MM.1S (cell line): ENCODE results near the gene IL10RB.

Experiments
- DNase-seq: peaks from one replicate; pipeline ENCODE4 v3.0.0-alpha.2; 2015
- H2AFZ ChIP-seq: fragments of 300-600 bp; sonication (generic); 2 replicates; pipeline ENCODE4 v1.6.0; 2016; ENCODE audit warnings: antibody characterized with exemption, low read length
- H3F3A ChIP-seq: fragments of 300-600 bp; sonication (generic); 2 replicates; pipeline ENCODE4 v1.6.1; 2016; ENCODE audit warnings: mild to moderate bottlenecking, antibody characterized with exemption, low read length, moderate library complexity, mixed read lengths; ENCODE audit not compliant: insufficient read depth
- H3K27ac ChIP-seq: fragments of 300-600 bp; sonication (generic); 2 replicates; pipeline ENCODE4 v1.5.1; 2016; ENCODE audit warnings: mild to moderate bottlenecking, low read length
- H3K27me3 ChIP-seq: fragments of 300-600 bp; sonication (generic); replicated peaks from 2 replicates; pipeline ENCODE4 v1.6.0; 2016; ENCODE audit warnings: low read length; ENCODE audit not compliant: insufficient read depth
- H3K36me3 ChIP-seq: fragments of 300-600 bp; sonication (generic); replicated peaks from 2 replicates; pipeline ENCODE4 v1.6.1; 2016; ENCODE audit warnings: mild to moderate bottlenecking, low read length, mixed read lengths; ENCODE audit not compliant: insufficient read depth
- H3K4me1 ChIP-seq: fragments of 300-600 bp; sonication (generic); 2 replicates; pipeline ENCODE4 v1.6.1; 2016; ENCODE audit warnings: low read length, mixed read lengths
- H3K4me2 ChIP-seq: fragments of 300-600 bp; sonication (generic); 2 replicates; pipeline ENCODE4 v1.6.0; 2016; ENCODE audit warnings: low read depth, low read length
- H3K4me3 ChIP-seq: fragments of 300-600 bp; sonication (generic); 2 replicates; pipeline ENCODE4 v1.5.1; 2016; ENCODE audit warnings: low read length, mixed read lengths
- H3K79me2 ChIP-seq: fragments of 300-600 bp; sonication (generic); 2 replicates; pipeline ENCODE4 v1.6.1; 2016; ENCODE audit warnings: mixed run types, low read length, mixed read lengths
- H3K9ac ChIP-seq: fragments of 300-600 bp; sonication (generic); 2 replicates; pipeline ENCODE4 v1.6.1; 2016; ENCODE audit warnings: low read length, mixed read lengths
- H3K9me2 ChIP-seq: fragments of 300-600 bp; sonication (generic); replicated peaks from 2 replicates; pipeline ENCODE4 v1.6.1; 2016; ENCODE audit warnings: mild to moderate bottlenecking, low read length, mixed read lengths; ENCODE audit not compliant: insufficient read depth
- H3K9me3 ChIP-seq: fragments of 300-600 bp; sonication (generic); replicated peaks from 2 replicates; pipeline ENCODE4 v1.6.1; 2016; ENCODE audit warnings: mild to moderate bottlenecking, low read length, mixed read lengths; ENCODE audit not compliant: insufficient read depth
- H4K20me1 ChIP-seq: fragments of 300-600 bp; sonication (generic); 2 replicates; pipeline ENCODE4 v1.6.1; 2016; ENCODE audit warnings: mild to moderate bottlenecking, low read length, moderate library complexity, mixed read lengths; ENCODE audit not compliant: insufficient read depth
- EZH2 ChIP-seq: fragments of 300-600 bp; sonication (generic); optimal IDR thresholded peaks from 2 replicates; pipeline ENCODE3; 2017; ENCODE audit warnings: low read depth, mild to moderate bottlenecking, antibody characterized with exemption, low read length, mixed read lengths
- EZH2phosphoT487 ChIP-seq: fragments of 300-600 bp; sonication (generic); IDR thresholded peaks from 2 replicates; pipeline ENCODE4 v1.6.1; 2018; ENCODE audit warnings: antibody characterized with exemption, low read length
- TF ChIP-seq, protein P1 (sequence below): fragments of 300-600 bp; sonication (generic); IDR thresholded peaks from 2 replicates; pipeline ENCODE4 v1.5.1; 2016; ENCODE audit warnings: antibody characterized with exemption, low read length, mixed read lengths

Gene IL10RB

DNA sequence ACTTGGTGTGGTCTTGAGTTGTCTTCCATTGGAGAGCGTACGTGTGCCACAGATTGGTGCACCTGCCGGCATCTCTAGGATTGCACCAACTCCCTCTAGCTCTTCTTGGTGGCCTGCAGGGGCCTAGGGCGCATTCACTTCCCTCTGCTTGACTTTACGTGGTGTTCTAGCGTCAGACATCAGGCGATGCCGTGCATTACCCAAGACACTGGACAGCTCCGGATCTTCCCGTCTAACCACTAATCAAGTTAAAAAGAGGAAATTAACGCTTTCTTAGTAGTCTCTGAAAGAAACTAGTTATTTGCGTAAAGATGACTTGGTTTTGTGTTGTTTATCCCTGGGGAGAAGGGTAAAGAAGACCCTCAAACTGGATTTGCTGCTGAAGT is 510 bp upstream of the IL10RB start:
- H3K4me1 ChIP-seq: peaks cover 38% of the 10 kb centered on the region
- H3K9me2 ChIP-seq: no peaks in the 10 kb centered on the region
- no peaks in the 10 kb centered on the region for H3K36me3 ChIP-seq
- peak overlapping the region; percentile 45; the same call in 1 of the 2 replicates for H3K27ac ChIP-seq
- H3K79me2 ChIP-seq: peaks cover 48% of the 10 kb centered on the region
- H3K27me3 ChIP-seq: no peaks in the 10 kb centered on the region
- peak overlapping the region; percentile 85 for H3K4me2 ChIP-seq
- DNase-seq: peak; percentile 54
- H3K9ac ChIP-seq: no peak overlapping the region; the same call in 1 of the 2 replicates
- TF ChIP-seq, protein P1, sequence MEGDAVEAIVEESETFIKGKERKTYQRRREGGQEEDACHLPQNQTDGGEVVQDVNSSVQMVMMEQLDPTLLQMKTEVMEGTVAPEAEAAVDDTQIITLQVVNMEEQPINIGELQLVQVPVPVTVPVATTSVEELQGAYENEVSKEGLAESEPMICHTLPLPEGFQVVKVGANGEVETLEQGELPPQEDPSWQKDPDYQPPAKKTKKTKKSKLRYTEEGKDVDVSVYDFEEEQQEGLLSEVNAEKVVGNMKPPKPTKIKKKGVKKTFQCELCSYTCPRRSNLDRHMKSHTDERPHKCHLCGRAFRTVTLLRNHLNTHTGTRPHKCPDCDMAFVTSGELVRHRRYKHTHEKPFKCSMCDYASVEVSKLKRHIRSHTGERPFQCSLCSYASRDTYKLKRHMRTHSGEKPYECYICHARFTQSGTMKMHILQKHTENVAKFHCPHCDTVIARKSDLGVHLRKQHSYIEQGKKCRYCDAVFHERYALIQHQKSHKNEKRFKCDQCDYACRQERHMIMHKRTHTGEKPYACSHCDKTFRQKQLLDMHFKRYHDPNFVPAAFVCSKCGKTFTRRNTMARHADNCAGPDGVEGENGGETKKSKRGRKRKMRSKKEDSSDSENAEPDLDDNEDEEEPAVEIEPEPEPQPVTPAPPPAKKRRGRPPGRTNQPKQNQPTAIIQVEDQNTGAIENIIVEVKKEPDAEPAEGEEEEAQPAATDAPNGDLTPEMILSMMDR: no peak
- TF ChIP-seq EZH2phosphoT487 (no peak), EZH2 (no peak)
- 0 out of 2 replicates have a peak overlapping the region, but pooled peaks have one; percentile 21 for H2AFZ ChIP-seq
- H4K20me1 ChIP-seq: no peaks in the 10 kb centered on the region
- H3K9me3 ChIP-seq: no peaks in the 10 kb centered on the region
- H3F3A ChIP-seq: peaks cover 58% of the 10 kb centered on the region
- H3K4me3 ChIP-seq: peak overlapping the region; percentile 72

DNA sequence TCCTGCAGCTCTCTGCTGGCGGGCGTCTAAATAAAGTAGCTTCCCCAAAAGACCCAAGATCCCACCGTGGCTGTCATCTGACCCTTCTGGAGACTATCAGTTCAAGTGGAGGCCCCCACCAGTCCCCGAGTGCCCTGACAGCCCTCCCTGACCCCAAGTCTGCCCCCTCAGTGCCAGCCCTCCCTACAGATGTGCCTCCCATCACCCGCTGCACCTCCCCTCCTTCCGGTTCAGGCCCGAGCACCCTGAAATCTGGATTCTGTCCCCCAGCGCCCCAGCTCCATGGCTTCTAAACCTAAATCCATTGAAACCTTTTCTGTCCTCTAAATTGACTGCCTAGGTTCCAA is 595 bp downstream of the IL10RB start:
- Histone ChIP-seq H3K36me3 (no peaks in the 10 kb centered on the region), H3K27me3 (no peaks in the 10 kb centered on the region), H3K9me3 (no peaks in the 10 kb centered on the region), H2AFZ (peak overlapping the region; percentile 57), H3K4me1 (peaks cover 37% of the 10 kb centered on the region), H3K4me3 (peak overlapping the region; percentile 72), H4K20me1 (no peaks in the 10 kb centered on the region), H3K4me2 (peak overlapping the region; percentile 85), H3K9ac (peak overlapping the region; percentile 73), H3K79me2 (peaks cover 48% of the 10 kb centered on the region), H3K9me2 (no peaks in the 10 kb centered on the region), H3F3A (peaks cover 49% of the 10 kb centered on the region), H3K27ac (peak overlapping the region; percentile 59; the same call in 1 of the 2 replicates)
- DNase-seq: peak; percentile 42
- TF ChIP-seq, protein P1: no peak
- TF ChIP-seq EZH2phosphoT487 (no peak), EZH2 (no peak)

DNA sequence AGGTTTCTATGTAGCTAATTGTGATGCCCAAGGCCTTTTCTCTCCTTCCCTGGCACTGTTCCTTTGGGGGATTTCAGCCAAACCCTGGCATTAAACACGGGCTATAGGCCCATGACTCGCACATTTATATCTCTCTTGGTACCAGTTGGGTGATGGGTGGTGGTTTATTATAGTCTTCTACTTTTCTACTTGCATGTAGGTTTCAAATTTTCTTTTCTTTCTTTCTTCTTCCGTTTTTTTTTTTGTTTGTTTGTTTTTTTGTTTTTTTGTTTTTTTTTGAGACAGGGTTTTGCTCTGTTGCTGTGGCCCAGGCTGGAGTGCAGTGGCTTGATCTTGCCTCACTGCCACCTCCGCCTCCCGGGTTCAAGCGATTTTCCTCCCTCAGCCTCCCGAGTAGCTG is 1.1 kb downstream of the IL10RB start:
- H3K4me2 ChIP-seq: peak overlapping the region; percentile 85
- no peaks in the 10 kb centered on the region for H3K27me3 ChIP-seq
- peaks cover 35% of the 10 kb centered on the region for H3K4me1 ChIP-seq
- H3K9ac ChIP-seq: peak overlapping the region; percentile 73
- no peaks in the 10 kb centered on the region for H4K20me1 ChIP-seq
- peaks cover 46% of the 10 kb centered on the region for H3F3A ChIP-seq
- H3K36me3 ChIP-seq: no peaks in the 10 kb centered on the region
- TF ChIP-seq, protein P1: no peak
- no peak for TF ChIP-seq EZH2
- no peak for TF ChIP-seq EZH2phosphoT487
- H3K27ac ChIP-seq: peak overlapping the region; percentile 59; the same call in 1 of the 2 replicates
- H3K4me3 ChIP-seq: peak overlapping the region; percentile 72
- no peak for DNase-seq
- H3K79me2 ChIP-seq: peaks cover 47% of the 10 kb centered on the region
- H2AFZ ChIP-seq: peak overlapping the region; percentile 57
- no peaks in the 10 kb centered on the region for H3K9me3 ChIP-seq
- no peaks in the 10 kb centered on the region for H3K9me2 ChIP-seq
